Measurements from ENCODE around the gene ENOPH1.

The ENOPH1 gene

DNA sequence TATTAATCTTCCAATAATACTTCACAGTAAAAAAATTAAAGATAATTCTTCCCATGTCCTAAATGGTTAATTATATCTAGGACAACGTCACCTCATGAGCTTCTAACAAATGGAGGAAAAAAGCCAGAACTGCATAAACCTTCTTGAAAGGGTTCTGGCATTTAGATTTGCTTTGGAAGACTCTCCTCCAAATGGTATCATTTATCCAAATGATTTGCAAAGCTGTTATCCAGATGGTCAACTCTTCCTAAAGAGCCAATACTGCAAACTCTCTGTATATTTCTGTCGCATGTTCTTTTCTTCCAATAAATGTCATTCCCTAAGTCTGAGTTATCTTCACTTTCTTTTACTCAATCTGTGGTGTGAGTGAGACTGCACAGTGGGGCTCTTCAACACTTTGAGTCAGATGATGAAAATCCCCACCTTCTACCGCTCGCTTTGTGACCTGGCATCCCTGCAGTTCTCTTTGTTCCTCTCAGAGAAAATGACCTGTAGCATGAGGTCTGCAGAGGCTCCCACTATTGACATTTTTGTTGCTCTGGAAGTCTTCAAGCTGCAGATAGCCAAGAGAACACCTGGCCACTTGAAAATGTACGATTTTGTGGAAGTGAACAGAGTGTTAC is 78.5 kb downstream of the ENOPH1 start:
- TF ChIP-seq, protein P1, sequence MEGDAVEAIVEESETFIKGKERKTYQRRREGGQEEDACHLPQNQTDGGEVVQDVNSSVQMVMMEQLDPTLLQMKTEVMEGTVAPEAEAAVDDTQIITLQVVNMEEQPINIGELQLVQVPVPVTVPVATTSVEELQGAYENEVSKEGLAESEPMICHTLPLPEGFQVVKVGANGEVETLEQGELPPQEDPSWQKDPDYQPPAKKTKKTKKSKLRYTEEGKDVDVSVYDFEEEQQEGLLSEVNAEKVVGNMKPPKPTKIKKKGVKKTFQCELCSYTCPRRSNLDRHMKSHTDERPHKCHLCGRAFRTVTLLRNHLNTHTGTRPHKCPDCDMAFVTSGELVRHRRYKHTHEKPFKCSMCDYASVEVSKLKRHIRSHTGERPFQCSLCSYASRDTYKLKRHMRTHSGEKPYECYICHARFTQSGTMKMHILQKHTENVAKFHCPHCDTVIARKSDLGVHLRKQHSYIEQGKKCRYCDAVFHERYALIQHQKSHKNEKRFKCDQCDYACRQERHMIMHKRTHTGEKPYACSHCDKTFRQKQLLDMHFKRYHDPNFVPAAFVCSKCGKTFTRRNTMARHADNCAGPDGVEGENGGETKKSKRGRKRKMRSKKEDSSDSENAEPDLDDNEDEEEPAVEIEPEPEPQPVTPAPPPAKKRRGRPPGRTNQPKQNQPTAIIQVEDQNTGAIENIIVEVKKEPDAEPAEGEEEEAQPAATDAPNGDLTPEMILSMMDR (IDR thresholded peaks at IDR 0.05; ENCODE audit: borderline replicate concordance, insufficient read depth, low read depth, low read length): no peak
- H3K4me3 ChIP-seq (ENCODE audit: low read depth, low read length): no peak overlapping the region

DNA sequence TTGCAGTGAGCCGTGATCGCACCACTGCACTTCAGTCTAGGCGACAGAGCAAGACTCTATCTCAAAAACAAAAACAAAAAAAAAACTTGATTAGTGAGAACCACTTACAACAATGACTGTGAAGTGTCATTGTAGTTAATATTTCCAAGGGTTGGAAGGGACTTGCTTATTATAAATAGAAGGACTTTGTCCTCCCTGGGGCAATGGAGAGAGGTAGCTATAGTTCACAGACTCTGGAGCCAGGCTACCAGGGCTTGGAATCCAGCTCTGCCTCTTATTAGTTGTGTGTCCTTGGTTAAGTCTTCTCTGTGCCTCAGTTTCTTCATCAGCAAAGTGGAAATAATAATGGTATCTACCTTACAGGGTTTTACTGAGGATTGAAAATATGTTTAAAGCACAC is 79.8 kb downstream of the ENOPH1 start:
- TF ChIP-seq, protein P1 (IDR thresholded peaks at IDR 0.05; ENCODE audit: borderline replicate concordance, insufficient read depth, low read depth, low read length): no peak

More for the DNA sequence above, 79.8 kb downstream of the ENOPH1 start:
- no peak overlapping the region for H3K4me3 ChIP-seq (ENCODE audit: low read depth, low read length)
